NCI-H2107 treated with DMSO at 0.1 percent for 48 hours (cell line): ENCODE results near the gene ZSWIM9.
"Not testable (repeated sequence)": the region's sequence is repeated elsewhere in the genome, so short reads cannot be mapped to it uniquely, and the experiment has no call there.

ENCODE experiments used
- DNase-seq: peaks from one replicate; lab custom pipeline; 2025; ENCODE audit not compliant: unreplicated experiment; lab: John Stamatoyannopoulos, UW

The ZSWIM9 gene

DNA sequence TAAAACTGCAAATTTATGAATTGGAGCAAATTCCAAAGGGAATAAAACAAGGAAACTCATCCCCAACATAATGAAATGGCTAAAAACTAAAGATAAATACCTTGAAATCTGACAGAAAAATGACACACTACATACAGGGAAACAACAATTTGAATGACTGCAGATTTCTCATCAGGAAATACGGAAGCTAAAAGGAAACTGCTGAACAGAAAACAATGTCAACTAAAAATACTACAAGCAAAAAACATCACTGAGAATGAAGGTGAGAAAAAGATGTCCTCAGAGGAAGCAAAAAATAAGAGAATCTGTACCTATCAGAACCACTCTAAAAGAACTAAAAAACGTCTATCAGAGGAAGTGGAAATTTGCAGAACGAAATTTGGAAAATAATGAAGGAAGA, 39.5 kb downstream of the ZSWIM9 start:
- no peak for DNase-seq

DNA sequence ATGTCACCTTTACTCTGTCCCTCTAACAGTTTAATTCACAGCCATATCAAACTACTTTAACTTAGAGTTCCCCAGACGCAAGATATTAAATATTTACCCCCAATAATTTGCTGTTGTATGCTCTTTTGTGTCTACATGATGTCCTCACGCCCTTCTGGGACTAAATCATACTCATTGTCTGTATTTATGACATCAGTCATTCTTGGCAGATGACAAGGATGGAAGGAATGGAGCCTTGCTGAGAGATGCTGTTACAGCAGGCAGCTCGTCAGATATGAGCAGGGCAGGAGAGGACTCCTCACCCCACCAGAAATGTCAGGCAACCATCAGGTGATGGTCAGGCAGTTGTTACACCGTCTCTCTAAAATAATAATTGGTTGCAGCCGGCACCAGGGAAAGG, 43.5 kb downstream of the ZSWIM9 start:
- no peak for DNase-seq

DNA sequence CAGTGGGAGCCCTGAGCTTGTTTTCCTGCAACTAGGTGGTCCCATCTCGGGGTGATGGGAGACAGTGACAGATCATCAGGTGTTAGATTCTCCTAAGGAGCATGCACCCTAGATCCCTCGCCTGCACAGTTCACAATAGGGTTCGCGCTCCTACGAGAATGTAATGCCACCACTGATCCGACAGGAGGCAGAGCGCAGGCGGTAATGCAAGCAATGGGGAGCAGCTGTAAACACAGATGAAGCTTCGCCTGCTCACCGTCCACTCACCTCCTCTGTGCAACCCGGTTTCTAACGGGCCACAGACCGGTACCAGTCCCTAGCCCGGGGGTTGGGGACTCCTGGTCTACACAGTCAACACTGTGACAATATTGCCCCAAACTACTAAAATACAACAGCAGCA, 46.5 kb downstream of the ZSWIM9 start:
- DNase-seq = no peak

DNA sequence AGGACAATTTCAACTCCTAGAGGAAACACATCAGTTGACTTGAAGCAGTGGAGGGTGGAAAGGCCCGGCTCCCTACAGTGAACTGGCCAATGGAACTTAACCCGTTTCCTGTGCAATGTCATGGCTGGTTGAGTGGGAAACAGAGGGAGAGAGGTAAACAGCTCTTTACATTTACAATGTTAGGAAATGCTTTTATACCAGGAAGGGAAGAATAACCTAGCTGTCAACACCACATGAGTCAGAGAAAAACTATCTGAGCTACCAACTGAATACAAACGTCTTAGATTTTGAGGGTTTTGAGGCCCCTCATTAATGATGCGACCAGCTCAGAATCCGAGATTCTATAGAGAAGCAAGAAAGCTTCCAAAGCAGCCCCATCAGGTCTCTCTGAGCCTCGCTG, 48.5 kb downstream of the ZSWIM9 start:
- DNase-seq = no peak

DNA sequence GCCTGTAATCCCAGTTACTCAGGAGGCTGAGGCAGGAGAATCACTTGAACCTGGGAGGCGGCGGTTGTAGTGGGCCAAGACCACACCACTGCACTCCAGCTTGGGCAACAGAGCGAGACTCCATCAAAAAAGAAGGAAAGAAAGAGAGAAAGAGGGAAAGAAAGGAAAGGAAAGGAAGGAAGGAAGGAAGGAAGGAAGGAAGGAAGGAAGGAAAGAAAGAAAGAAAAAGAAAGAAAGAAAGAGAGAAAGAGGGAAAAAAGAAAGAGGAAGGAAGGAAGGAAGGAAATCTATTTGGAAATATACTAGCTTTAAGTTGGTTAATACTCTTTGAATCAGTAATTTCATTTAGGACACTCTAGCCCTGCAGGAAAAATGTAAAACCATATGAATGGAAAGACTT, 50.3 kb downstream of the ZSWIM9 start:
- not testable (repeated sequence) for DNase-seq

DNA sequence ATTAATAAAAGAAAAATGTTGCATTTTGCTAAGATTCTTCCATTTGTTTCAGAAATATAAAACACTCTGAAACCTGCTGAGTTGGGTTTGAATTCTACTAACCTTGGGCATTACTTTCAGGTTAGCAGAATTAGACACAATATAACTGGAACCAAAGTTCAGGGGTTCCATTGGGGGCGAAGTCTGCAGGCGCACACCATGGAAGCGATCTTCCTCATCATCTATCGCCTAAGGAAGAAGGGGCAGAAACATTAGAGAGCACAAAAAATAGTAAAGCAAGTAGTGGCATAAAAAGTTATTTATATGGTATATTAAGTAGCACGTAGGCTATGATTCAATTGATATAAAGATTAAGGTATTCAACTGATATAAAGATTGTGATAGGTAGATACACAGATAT, 51.1 kb downstream of the ZSWIM9 start:
- no peak for DNase-seq

DNA sequence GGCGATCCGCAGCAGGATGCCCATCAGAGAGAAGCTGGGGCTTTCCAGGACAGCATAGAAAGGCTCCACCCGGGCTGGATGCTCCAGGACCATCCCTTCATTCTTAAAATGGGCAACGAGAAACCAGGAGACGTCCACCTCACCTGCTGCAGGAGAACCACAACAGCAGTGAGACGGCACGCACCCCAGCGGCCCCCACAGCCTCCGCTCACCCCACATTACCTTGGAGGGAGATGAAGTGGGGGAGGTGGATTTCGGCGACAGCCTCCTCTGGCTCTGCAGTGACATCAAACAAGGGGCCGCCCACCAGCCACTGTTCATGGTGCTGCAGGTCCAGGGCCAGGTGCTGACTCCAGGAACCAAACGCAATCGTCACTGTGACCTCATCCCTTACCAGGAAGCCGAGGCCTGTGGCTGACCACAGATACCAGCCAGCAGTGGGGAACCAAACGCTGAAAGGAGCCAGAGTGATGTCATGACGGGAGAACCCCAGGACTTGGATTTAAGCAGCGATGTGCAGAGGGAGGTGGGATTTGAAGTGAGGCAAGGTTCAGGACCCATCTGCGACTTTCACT, 60.2 kb downstream of the ZSWIM9 start:
- no peak for DNase-seq

DNA sequence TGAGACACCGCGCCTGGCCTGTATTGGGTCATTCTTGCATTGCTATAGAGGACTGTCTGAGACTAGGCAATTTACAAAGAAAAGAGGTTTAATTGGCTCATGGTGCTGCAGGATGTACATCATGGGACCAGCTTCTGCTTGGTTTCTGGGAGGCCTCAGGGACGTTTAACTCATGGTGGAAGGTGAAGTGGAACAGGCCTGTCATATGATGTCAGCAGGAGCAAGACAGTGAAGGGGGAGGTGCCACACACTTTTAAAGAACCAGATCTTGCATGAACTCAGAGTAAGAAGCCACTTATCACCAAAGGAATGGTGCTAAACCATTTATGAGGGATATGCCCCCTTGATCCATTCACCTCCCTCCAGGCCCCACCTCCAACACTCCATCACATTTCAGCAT, 66.6 kb downstream of the ZSWIM9 start:
- no peak for DNase-seq

DNA sequence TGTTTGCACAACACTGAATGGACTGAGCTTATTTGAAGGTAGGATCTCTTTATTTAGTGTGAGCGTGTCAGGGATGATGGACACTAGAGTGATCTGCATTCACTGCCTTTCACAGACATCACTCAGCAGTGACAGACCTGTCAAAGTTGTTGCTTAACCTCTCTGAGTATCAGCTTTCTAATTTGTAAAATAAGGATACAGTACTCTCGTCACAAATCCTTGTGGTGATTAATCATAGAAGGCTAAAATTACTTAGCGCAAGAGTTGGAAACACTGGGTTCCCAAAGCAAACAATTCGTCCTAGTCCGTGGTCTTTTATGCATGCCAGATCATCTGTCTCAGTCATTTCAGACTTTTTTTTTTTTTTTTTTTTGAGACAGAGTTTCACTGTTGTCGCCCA, 68.6 kb downstream of the ZSWIM9 start:
- DNase-seq = no peak

DNA sequence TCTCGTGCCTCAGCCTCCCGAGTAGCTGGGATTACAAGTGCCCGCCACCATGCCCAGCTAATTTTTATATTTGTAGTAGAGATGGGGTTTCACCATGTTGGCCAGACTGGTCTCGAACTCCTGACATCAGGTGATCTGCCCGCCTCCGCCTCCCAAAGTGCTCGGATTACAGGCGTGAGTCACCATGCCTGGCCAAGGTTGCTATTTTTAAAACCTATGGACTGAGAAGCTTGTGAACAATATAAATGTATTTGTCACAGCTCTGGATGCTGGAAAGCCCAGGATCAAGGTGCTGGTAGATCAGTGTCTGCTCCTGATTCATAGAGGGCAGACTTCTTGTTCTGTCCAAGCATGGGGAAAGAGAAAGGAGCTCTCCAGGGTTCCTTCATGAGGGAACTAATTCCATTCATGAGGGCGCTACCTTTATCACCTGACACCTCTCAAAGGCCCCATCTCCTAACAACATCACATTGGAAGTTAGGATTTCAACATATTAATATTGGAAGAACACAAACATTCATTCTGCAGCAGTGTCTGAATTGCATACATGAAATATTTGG, 69.2 kb downstream of the ZSWIM9 start:
- no peak for DNase-seq

DNA sequence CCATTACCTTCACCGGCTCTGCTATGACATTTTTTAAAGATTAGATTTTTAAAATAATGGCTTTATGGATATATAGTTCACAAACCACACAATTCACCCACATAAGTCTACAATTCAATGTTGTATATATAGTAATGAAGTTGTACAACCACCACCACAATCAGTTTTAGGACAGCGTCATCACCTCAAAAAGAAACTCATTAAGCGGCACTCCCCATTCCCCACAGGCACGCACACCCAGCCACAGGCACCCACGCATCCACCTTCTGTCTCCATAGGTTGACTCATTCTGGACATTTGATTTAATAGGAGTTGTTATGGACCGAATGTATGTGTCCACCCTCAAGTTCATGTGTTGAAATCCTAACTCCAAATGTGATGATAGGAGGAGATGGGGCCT, 71.3 kb downstream of the ZSWIM9 start:
- not testable (repeated sequence) for DNase-seq

DNA sequence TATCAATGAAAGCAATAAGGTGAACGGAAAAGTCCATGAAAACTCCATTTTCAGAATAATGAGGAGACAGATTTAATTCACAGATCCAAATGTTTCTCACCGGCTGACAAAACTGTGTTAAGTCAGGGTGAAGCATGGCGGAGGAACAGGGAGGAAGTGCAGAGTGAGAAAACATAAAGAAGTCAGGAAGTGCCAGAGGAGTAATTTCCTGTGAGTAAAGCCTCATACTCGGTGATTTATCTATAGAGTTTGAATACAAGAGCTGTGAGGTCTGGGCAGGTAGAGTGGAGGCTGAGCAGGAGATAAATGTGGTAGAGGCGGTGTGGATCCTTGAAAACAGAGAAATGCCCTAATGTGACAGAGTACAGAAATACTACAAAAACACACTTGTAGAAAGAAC, 73.8 kb downstream of the ZSWIM9 start:
- no peak for DNase-seq

DNA sequence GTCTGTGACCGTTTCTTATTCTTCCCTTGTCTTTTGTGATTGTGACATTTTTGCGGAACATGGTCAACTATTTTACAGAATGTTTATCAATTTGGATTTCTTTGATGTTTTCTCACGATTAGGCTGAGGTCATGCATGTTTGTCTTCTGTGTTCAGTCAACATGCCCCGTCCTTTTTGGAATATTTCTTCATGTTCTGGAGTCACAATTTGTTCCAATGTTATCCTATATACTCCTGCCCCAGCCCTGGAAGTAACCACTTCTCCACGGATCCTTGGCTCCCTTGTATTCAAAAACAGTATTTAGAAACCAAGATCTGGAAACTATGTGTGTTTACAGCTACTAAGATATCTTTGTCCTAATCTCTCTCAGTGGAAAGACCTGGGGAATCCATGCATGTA, 75.6 kb downstream of the ZSWIM9 start:
- no peak for DNase-seq

DNA sequence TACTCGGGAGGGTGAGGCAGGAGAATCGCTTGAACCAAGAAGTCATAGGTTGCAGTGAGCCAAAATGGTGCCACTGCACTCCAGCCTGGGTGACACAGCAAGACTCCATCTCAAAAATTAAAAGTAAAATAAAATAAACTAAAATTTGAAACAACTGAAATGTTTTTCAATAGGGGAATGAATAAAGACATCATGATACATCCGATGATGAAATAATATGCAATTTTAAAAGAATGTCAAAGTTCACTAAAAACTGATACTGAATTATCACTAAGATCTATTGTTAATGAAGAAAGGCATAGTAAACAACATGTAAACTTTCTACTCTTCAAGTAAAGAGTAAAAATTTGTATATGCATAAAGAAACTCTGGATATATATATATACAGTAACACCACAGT, 76.7 kb downstream of the ZSWIM9 start:
- DNase-seq = no peak
